Panc1 (cell line): ENCODE data around the gene NDUFS6.

ENCODE experiments used
- CTCF ChIP-seq: fragments of 450-650 bp; IDR thresholded peaks from 2 replicates; pipeline ENCODE4 v1.5.1; 2017; ENCODE audit warnings: mild to moderate bottlenecking
- TF ChIP-seq, protein P1 (sequence below), 2 experiments: IDR thresholded peaks; 2 replicates each; pipeline ENCODE4 v1.6.1; 2011 to 2012; ENCODE audit warnings: low read depth in 2 of 2, control low read depth in 1 of 2, low read length in 1 of 2, mild to moderate bottlenecking in 1 of 2, moderate library complexity in 1 of 2; ENCODE audit not compliant: insufficient read depth in 1 of 2

DNA sequence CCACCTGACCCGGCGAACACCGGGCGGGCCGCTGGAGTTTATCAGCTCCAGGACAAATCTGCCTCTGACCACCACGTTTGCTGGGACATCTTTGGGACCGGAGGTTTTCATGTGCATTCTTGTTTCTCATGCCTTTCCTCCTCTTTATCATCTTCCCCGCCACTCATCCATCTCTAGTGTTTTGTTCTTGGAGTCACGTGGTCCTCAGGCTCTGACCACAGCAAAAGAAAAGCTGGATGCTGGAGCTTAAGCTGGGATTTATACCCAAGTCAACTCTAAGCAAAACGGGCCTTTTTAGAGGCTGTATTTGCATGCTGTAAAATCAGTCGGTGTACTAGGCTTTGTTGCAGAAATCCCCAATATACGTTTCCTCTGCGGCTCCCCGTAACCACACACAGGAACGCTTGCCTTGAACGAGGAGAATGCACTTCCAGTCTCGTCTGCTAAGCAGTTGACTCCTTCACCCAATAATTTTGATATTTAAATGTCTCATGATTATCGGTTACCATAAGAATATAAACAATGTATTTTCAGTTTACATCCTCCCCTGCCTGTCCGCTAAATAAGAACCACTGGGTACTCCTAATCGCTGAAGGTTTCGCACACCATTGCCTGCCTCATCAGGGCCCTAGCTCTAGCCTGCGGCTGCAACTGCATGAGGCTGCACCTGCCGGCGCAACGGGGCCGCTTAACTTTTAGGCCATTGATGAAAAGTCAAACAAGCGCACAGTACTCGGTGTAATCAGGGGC is 560 bp upstream of the NDUFS6 start:
- TF ChIP-seq, protein P1, sequence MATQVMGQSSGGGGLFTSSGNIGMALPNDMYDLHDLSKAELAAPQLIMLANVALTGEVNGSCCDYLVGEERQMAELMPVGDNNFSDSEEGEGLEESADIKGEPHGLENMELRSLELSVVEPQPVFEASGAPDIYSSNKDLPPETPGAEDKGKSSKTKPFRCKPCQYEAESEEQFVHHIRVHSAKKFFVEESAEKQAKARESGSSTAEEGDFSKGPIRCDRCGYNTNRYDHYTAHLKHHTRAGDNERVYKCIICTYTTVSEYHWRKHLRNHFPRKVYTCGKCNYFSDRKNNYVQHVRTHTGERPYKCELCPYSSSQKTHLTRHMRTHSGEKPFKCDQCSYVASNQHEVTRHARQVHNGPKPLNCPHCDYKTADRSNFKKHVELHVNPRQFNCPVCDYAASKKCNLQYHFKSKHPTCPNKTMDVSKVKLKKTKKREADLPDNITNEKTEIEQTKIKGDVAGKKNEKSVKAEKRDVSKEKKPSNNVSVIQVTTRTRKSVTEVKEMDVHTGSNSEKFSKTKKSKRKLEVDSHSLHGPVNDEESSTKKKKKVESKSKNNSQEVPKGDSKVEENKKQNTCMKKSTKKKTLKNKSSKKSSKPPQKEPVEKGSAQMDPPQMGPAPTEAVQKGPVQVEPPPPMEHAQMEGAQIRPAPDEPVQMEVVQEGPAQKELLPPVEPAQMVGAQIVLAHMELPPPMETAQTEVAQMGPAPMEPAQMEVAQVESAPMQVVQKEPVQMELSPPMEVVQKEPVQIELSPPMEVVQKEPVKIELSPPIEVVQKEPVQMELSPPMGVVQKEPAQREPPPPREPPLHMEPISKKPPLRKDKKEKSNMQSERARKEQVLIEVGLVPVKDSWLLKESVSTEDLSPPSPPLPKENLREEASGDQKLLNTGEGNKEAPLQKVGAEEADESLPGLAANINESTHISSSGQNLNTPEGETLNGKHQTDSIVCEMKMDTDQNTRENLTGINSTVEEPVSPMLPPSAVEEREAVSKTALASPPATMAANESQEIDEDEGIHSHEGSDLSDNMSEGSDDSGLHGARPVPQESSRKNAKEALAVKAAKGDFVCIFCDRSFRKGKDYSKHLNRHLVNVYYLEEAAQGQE (IDR thresholded peaks at IDR 0.05; ENCODE audit: insufficient read depth in 1 of 2, low read depth in 2 of 2, low read length in 1 of 2), result no peak
- no peak for TF ChIP-seq CTCF
